Urothelium cell line (cell line): ENCODE measurements around the gene OTOS.
A peak's percentile ranks its signal among the peaks of the same experiment; 100 is the strongest.

Experiments
- DNase-seq: peaks from one replicate; pipeline ENCODE4 v3.0.0; 2011; ENCODE audit warnings: low spot score, mixed read lengths
- FAIRE-seq: peaks from 2 replicates; lab custom pipeline; 2011; peaks lifted over from hg19 to GRCh38; lab: Jason Lieb, UNC

Gene OTOS

DNA sequence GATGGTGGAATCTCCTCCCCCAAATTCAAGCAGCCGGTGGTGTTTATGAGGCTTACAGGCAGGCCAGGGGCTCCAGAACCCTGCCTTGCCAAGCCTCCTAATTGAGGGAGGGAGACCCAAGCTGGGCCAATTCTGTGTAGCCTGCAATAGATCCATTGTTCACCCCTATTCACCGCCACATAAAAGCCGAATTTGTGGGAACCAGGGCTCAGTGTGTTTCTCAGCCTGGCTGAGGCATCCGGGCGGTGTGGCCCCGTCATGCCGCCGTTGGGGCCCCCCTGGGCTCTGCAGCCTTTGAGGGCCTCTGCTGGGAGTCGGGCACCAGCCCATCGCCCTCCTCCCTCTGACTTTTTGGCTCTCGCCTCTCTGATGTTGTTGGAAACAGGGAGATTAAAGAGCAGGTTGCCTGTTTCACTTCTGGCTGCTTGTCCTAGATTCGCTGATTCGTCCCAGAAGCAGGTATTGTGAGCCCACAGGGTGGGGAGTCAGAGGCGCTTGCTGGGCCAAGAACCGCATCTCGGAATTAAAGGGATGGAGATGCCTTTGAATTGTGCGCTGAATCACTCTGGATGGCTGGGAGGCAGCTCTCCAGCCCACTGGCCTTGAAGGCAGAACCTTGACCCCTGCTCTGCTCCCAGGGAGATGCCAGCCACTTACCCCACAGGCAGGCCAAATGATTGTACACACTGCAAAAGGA is 14.7 kb upstream of the OTOS start:
- FAIRE-seq, result no peak
- no peak for DNase-seq

DNA sequence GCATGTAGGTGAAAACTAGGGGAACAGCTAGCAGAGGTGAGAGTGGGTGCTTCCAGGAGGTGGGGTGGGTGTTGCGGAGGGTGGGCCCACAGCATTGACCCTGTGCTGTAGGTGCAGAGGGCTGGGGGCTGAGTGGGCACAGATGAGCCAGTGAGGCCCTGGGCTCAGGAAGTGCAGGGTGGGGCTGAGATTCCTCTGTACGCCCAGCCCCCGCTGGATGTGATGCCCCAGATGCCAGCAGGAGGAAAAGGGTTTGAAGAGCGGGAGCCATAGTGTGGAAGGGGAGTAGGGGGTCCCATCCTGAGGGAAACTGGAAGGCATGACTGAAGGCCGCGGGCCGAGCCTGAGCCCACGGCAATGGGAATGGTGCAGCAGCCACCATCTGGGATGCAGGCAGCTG is 14.1 kb upstream of the OTOS start:
- FAIRE-seq (no peak), DNase-seq (no peak)

DNA sequence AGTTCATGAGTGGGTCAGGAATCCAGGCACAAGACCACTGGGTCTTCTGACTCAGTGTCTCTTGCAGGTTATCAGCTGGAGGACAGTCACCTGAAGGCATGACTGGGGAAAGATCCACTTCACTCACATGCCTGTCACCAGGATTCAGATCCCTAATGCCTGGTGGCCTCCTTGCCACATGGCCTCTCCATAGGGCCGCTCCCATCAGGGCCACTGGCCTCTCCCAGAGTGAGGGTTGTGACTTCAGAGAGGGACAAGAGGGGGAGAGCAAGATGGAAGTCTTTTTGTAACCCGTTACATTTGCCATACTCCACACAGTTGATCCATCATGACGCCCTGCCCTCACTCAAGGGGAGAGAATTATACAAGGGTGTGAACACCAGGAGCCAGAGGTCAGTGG is 13.0 kb upstream of the OTOS start:
- FAIRE-seq, result no peak
- no peak for DNase-seq

DNA sequence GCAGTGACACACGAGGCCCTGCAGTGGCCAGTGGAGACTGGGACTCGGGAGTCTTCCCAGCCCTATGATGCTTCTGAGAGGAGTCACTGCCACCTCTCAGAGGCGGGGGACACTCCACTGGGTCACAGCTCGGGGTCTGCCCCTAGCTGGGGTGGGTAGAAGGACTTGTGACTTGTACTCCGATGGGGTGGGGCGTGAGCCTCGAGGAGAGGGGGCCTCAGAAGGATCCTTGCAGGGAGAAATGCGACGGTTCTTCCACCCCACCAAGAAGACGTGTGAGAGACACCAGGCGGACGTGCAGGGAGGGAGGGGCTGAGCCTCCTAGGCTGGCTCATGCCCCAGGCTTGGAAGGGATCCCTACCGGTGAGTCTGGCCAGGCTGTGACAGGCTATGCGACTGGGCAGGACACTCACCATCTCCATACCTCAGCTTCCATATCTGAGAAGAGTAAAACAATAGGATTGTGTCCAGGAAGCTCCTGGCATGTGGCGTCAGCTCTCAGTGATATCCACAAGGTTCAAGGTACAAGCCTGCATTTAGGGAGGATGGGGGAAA is 11.1 kb upstream of the OTOS start:
- FAIRE-seq (no peak), DNase-seq (no peak)

DNA sequence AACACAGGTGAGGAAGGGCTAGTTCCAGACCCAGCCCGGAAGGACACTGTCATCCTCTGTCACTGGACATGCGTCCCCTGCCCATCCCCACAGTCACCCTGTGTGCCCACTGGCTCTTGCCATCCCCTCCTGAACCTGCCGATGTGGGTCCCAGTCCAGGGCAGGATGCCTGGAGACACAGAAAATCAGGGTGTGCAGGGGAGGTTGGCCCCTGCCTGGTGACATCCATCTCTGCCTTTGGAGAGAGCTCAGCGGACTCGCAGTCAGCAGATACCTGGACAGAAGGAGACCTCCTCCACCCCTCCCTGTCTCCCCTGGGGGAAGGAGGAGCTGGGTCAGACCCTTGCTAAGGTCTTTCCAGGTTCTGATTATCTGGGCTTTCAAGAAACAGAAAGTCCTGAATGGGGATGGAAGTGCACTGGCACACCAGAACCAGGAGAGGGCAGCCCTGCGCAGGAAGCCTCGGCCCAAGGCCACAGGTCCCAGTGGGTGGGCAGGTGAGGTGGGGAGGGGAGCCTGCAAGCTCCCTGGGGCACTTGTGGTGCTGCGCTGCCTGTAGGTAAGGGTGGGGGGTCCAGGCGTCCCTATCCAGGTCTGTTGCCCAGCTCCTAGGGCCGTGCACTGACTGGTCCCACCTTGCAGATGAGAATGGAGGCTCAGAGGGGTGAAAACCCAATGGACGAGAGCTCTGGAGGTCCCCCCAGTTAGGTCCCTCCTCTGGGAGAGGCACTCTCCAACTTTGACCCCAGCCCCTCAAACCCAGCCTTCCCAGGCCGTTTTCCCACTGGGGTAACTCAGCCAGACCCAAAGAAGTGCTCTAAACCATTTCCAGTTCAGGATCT is 9.7 kb upstream of the OTOS start:
- DNase-seq (peak; percentile 81), FAIRE-seq (no peak)

DNA sequence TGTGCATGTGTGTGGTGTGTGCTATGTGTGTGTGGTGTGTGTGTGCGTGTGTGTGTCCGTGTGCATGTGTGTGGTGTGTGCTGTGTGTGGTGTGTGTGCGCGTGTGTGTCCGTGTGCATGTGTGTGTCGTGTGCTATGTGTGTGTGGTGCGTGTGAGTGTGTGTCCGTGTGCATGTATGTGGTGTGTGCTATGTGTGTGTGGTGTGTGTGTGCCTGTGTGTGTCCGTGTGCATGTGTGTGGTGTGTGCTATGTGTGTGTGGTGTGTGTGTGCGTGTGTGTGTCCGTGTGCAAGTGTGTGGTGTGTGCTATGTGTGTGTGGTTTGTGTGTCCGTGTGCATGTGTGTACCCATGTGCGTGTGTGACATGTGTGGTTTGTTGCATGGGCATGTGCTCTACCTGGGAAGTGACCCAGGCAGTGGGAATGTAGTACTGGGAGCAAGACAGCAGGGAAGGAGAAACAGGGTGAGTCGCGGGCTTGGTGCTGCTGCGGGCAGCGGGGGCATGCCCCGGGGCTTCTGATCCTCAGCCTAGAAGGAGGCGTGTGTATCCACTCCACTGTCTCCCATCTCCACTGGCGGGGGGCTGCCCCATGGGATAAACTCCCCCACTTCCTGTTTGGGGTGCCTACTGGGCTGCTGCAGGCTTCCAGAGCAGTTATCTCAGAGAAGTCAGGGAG is 7.6 kb upstream of the OTOS start:
- DNase-seq (no peak), FAIRE-seq (no peak)

DNA sequence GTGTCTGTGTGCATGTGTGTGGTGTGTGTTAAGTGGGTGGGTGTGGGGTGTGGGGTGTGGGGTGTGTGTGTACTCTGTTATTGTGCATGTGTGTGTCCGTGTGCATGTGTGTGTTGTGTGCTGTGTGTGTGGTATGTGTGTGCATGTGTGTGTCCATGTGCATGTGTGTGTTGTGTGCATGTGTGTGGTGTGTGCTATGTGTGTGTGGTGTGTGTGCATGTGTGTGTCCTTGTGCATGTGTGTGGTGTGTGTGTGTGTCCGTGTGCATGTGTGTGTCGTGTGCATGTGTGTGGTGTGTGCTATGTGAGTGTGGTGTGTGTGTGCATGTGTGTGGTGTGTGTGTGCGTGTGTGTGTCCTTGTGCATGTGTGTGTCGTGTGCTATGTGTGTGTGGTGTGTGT is 6.9 kb upstream of the OTOS start:
- DNase-seq (no peak), FAIRE-seq (no peak)

DNA sequence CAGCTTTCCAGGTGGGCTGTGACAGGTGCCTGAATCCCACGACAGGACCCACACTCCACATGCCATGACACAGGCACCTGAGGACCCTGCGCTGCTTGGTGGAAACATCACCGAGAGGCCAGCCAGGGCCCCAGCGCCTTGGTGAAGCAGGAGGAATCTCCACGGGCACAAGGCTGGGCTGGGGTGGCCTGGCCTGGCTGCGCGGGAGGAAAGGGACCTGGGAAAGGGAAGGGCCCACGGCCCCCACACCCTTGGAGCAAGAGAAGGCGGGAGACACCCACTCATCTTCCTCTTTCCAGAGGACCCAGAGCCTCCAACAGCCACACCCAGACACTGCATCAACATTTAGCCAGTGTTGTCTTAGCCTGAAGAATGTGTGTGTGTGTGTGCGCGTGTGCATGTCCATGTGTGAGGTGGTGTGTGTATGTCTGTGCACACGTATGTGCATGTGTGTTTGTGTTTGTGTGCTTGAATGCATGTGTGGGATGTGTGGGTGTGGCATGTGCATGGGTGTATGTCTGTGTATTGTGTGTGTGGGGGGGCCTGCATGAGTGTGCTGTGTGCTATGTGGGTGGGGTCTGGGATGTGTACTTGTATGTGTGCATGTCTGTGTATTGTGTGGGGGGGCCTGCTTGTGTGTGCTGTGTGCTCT is 6.3 kb upstream of the OTOS start:
- no peak for FAIRE-seq
- DNase-seq, result no peak

DNA sequence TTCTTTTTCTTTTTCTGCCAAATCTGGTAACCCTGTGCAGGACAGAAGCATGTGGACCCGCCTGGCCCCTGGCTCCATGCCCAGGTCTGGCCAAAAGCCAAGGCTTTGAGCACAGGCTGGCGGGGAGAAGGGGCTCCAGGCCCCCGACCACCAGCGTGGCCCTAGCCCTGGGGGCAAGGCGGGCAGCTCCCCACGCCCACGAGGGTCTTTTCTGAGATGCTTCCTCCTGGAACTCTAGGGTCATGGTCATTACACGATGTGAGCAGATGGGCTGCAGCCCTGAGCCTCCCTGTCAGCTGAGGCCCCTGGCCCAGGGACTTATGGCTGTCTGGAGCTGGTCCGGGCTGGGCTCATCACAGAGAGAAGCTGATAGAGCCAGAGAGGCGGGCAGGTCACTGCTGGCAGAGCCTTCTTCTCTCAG is 5.7 kb upstream of the OTOS start:
- DNase-seq, result no peak

DNA sequence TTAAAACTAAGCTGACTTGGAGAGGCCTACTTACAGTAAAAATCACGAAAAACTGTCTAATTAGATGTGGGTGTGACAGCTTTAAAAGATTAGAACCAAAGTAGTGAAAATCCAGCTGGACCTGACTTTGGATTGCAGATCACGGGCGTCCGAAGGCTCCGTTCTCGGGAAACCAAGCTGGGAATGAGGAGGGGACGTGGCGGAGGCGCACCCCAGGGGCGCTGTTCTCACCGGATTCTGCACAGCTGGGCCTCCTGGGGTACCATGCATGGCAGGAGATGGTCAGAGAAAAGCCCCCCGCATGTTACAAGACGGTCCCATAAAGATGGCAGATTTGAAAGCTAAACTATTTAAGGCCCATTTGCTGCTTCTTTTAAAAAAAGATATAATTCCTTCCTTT is 5.0 kb upstream of the OTOS start:
- DNase-seq (no peak), FAIRE-seq (no peak)

More for the DNA sequence above, 5.7 kb upstream of the OTOS start:
- FAIRE-seq, result no peak

DNA sequence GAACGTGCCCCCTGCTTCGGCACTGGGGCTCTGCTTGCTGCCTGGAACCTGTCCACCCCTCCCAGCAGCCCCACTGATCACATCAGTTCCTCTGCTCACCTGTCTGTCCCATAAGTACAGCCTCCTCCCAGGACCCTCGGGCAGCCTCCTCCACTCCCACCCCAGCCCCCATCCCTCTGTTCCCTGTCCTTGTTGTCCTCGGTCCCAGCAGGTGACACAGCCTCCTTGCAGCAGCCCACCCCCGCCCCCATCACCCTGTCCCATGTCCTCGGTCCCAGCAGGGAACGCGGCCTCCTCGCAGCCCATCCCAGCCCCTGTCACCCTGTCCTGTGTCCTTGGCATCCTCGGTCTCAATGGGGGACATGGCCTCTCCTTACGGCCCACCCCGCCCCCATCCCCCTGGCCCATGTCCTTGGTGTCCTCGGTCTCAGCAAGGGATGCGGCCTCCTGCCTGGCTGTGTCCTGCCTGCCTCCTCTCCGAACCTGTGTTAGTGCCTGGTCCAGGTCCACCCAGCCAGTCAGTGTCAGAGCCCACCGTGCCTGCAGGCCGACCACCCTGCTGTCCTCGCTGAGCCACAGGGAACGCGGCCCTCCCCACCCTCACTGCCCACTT is 4.3 kb upstream of the OTOS start:
- DNase-seq (no peak), FAIRE-seq (peak; percentile 46)

DNA sequence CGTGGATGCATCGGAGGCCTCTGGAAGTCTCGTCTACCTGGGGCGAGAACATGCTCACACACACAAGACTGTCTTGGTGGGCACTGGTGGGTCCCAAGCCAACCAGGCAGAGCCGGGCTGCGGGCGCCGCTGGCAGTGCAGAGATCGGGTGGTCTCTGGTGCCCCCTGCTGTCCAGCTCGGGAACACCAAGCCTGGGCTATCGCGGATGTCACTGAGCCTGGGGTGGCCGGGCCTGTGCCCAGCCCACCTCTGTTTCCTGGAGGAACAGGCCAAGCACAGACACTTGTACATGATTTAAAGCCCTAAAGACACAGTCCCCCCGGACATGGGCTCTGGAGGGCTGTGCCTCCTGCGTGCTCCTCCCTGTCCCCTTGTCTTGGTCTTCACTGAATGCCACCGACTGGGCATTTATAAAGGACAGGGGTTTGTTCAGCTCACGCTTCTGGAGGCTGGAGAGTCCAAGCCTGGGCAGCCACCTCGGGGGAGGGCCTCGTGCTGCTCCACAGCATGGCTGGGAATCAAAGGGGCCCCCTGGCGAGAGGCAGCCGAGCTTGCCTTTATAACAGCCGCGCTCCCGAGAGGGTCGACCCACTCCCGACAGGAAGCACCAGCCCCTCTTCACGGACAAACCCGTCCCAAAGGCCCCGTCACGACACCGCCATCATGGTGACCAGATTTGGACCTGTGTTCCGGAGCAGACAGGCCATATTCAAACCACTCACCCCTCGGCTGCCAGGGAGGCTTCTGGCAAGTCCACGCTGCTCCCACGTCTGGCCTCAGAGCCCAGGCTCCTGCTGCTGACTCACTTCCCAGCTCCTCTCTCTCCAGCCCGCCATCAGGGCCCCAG is 3.6 kb upstream of the OTOS start:
- DNase-seq (peak; percentile 87), FAIRE-seq (peak; percentile 40)

DNA sequence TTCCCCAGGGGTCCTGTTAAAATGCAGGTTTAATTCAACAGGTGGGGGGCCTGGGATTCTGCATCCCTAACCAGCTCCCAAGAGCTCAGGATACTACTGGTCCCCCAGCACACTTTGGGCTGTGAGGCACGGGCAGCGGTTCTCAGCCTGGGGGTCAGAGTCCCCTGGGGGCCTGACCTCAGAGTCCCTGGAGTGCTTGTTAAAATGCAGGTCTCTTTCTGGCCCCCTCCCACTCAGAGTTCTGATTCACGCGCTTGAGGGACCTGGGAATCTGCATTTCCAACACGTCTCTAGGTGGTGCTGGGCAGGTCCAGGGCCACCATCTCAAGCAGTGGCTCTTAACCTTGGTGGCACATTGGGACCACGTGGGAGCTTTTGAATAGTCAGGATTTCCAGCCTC is 2.8 kb upstream of the OTOS start:
- DNase-seq (no peak), FAIRE-seq (no peak)

DNA sequence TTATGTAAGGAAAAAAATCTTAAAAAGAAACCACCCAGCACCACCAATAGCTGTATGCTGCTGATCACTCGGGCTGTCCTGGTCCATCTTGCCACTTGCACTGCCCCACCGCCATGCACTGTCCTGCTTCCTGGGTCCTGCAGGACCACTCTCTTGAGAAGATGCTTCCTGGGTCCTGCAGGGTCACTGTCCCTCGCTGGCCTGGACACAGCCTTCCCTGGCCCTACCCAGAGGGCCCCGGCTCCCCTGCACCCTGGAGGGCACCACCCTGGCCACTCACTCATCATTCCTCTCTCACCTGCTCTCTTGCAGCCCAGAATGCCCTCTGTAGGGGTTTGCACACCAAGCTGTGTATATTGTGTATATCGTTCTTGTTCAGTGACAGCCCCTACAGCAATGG is 2.4 kb upstream of the OTOS start:
- no peak for FAIRE-seq

DNA sequence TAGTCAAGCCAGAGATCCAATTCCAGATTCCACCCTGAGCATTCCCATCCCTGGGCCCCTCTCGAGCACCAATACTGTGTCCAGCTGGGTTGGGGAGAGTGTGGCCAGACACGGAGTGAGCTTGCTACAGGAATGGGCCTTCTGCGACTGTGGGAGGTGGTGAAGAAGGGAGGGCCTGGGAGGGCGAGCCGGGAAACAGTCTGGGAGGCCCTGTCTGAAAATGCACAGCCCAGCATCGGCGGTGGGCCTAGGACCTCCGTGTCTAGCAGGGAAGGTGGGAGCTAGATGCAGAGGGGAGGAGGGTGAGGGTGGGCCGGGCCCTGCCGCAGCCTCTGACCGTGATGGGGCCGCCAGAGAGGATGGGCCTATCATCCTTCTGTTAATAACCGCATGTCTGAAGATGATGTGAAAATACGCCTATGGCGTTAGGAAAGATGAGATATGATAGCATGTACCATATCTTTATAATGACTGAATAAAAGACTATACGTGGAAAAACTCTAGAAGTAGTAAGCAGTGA is 1.9 kb upstream of the OTOS start:
- DNase-seq, result no peak
- FAIRE-seq, result no peak

More for the DNA sequence above, 2.4 kb upstream of the OTOS start:
- DNase-seq, result no peak

DNA sequence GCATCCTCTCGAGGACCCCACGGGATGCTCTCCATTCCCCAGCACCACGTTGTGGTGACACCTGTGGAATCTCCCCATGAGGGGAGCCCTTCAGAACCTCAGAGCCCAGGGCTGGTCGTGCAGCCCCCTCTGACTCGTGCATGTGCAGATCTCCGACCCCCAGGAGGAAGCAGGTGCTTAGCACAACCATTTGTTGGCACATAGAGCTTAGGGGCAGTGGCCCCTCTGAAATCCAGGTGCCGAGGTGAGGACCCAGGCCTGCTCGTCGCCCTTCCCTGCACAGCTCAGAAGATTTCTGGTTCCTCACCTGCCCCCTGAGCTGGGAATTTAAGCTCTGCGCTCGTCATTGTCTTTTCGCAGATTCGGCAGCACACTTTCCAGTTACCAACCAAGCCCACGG is 1.3 kb upstream of the OTOS start:
- no peak for FAIRE-seq

DNA sequence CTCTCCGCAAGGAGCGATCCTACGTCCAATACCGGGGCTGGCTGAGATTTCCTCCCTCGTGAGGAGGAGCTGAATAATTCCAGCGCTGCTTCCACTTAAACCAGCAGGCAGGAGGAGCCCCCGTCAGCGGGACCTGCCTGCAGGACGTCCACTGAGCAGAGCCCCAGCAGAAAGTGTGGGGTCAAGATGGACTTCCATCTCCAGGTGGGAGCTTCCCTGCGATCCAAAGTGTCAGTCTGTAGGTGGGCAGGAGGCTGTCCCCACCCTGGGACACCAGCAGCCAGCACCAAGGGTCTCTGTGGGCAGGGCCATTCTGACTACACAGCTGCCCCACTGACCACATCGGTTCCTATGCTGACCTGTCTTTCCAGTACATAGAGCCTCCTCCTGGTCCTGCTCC is 462 bp upstream of the OTOS start:
- FAIRE-seq (no peak), DNase-seq (no peak)

More for the DNA sequence above, 1.3 kb upstream of the OTOS start:
- DNase-seq, result no peak

DNA sequence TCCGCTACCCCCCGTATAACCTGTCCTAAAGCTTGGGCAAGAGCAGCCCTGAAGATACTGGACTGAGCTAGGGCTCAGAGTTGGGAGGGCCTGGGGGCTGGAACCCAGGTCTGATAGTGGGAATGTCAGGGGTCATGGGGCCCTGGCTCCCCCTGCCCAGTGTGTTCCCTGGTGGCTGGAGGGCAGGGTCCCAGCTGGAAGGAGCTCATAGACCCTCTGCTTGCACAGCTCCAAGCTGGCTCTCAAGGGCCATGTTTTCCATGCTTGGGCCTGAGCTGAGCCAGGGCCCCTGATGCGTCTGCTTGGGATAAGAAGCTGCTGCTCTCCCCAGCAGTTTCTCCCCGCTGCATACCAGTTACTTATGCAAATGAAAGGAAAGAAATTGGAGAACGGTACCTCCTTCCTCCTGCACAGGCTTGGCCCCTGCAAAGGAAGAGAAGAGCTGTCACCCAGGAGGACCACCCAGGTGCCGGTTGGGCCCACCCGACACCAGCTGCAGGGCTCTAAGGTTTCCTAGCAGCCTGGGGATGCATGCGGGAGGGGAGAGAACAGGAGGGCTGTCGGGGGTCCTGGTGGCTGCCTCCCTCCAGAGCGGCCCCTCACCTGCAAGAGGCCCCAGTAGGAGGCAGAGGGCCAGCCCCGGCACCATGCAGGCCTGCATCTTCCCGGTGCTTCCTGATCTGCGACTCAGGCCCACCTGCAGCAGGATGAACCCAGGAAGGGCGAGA is 628 bp downstream of the OTOS start:
- FAIRE-seq, result no peak
- no peak for DNase-seq

DNA sequence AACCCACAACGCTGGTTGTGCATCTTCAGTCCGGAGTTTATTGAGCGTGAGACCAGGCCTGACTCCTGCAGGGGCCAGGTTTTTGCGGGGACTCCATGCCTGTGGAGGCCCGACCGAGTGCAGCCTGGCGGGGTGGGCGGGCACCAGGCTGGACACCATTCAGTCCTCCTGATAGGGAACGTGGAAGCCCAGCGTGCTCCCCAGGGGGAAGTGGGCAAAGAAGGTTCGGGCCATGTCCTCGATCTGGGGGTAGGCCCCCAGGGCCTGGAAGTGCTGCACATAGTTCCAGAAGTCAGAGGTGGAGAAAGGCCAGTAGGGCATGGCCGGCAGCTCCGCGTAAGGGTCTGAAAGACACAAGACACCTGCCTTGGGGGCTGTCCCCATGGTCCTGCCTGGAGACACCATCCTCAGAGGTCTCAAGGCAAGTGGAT is 1.4 kb downstream of the OTOS start:
- FAIRE-seq, result no peak
- no peak for DNase-seq
